Endothelial cell of umbilical vein (primary cell): ENCODE data around the gene KITLG. TPM values are rescaled to one million over a fixed set of nuclear protein-coding genes. Genes with fewer than 3 reads are reported as not detected.

Experiments
- BruUV-seq: library from RNA; stranded (reverse); fragments of 400-500 nt; replicated peaks from 2 replicates; lab custom pipeline; 2021; lab: Mats Ljungman, UMichigan
- CTCF ChIA-PET: fragments of 300-600, 350-600 bp; sonication (Branson Sonifier 250); formaldehyde crosslinking; loops from one replicate; lab custom pipeline; 2021; ENCODE audit warnings: antibody characterized with exemption, inconsistent platforms; lab: Charles Lee
- POLR2A ChIA-PET: fragments of 300-600, 350-600 bp; sonication (Branson Sonifier 250); formaldehyde crosslinking; loops from one replicate; lab custom pipeline; 2021; ENCODE audit warnings: antibody characterized with exemption, inconsistent platforms; lab: Charles Lee
- DNase-seq: peaks from one replicate; pipeline ENCODE4 v3.0.0-alpha.2; 2011; ENCODE audit warnings: low read depth, low spot score
- FAIRE-seq: peaks from 2 replicates; lab custom pipeline; 2011; peaks lifted over from hg19 to GRCh38; lab: Jason Lieb, UNC
- H2AFZ ChIP-seq: 2 replicates; pipeline ENCODE4 v1.6.0; 2012; ENCODE audit warnings: low read depth, low read length, control low read depth, inconsistent platforms
- H3K27ac ChIP-seq: 2 replicates; pipeline ENCODE4 v1.5.1; 2011; ENCODE audit warnings: low read depth, mild to moderate bottlenecking, control low read depth, low read length, moderate library complexity; ENCODE audit not compliant: insufficient read depth
- H3K27me3 ChIP-seq, 2 experiments: 2 replicates each; pipeline versions ENCODE4 v1.6.0 to v1.6.1; 2011; ENCODE audit warnings: low read length in 2 of 2, mixed read lengths in 1 of 2; ENCODE audit not compliant: control insufficient read depth in 2 of 2, insufficient read depth in 2 of 2
- H3K36me3 ChIP-seq, 2 experiments: 2 replicates in 1 of 2; 3 replicates in 1 of 2; pipeline ENCODE4 v1.5.1; 2011; ENCODE audit warnings: low read length in 2 of 2, mild to moderate bottlenecking in 1 of 2, moderate library complexity in 1 of 2; ENCODE audit not compliant: control insufficient read depth in 2 of 2, insufficient read depth in 2 of 2; ENCODE audit errors: extremely low read depth in 1 of 2
- H3K4me1 ChIP-seq: 3 replicates; pipeline ENCODE4 v1.5.1; 2011; ENCODE audit warnings: mild to moderate bottlenecking, low read length; ENCODE audit not compliant: control insufficient read depth, insufficient read depth; ENCODE audit errors: extremely low read depth
- H3K4me2 ChIP-seq: 2 replicates; pipeline ENCODE4 v1.6.1; 2011; ENCODE audit warnings: low read length, control low read depth, mixed read lengths; ENCODE audit not compliant: insufficient read depth
- H3K4me3 ChIP-seq, 3 experiments: fragments of 200-600 bp in 1 of 3; sonication (generic), shearing (Covaris generic) in 1 of 3; replicated peaks in 1 of 3; 2 replicates each; pipeline ENCODE4 v1.5.1; 2011 to 2016; ENCODE audit warnings: control low read depth in 3 of 3, low read length in 3 of 3, mild to moderate bottlenecking in 2 of 3, inconsistent platforms in 1 of 3, low read depth in 1 of 3, moderate library complexity in 1 of 3; ENCODE audit not compliant: insufficient read depth in 1 of 3
- H3K79me2 ChIP-seq: 2 replicates; pipeline ENCODE4 v1.6.0; 2012; ENCODE audit warnings: low read length, inconsistent platforms; ENCODE audit not compliant: control insufficient read depth, insufficient read depth
- H3K9ac ChIP-seq: replicated peaks from 2 replicates; pipeline ENCODE3; 2011; ENCODE audit warnings: low read length, control low read depth; ENCODE audit not compliant: insufficient read depth; ENCODE audit errors: extremely low read depth
- H3K9me1 ChIP-seq: replicated peaks from 3 replicates; pipeline ENCODE4 v1.6.0; 2011; ENCODE audit warnings: mild to moderate bottlenecking, low read length; ENCODE audit not compliant: control insufficient read depth, insufficient read depth; ENCODE audit errors: extremely low read depth
- H3K9me3 ChIP-seq: replicated peaks from 2 replicates; pipeline ENCODE4 v1.5.1; 2012; ENCODE audit warnings: low read length, inconsistent platforms; ENCODE audit not compliant: control insufficient read depth, insufficient read depth
- H4K20me1 ChIP-seq: replicated peaks from 2 replicates; pipeline ENCODE3; 2011; ENCODE audit warnings: mild to moderate bottlenecking, low read length; ENCODE audit not compliant: control insufficient read depth, insufficient read depth; ENCODE audit errors: extremely low read depth
- EZH2 ChIP-seq: IDR thresholded peaks from 2 replicates; pipeline ENCODE4 v1.6.1; 2012; ENCODE audit warnings: borderline replicate concordance, low read depth, mild to moderate bottlenecking, moderate library complexity, low read length, inconsistent platforms; ENCODE audit not compliant: severe bottlenecking
- FOS ChIP-seq: IDR thresholded peaks from 2 replicates; pipeline ENCODE4 v1.6.1; 2011; ENCODE audit warnings: mild to moderate bottlenecking, low read length, moderate library complexity, borderline replicate concordance; ENCODE audit not compliant: insufficient read depth
- GATA2 ChIP-seq: IDR thresholded peaks from 2 replicates; pipeline ENCODE4 v1.7.0; 2011; ENCODE audit warnings: low read depth, mild to moderate bottlenecking, moderate library complexity, mixed read lengths, low read length; ENCODE audit not compliant: insufficient read length, insufficient read depth
- JUN ChIP-seq: IDR thresholded peaks from 2 replicates; pipeline ENCODE4 v1.6.1; 2011; ENCODE audit warnings: borderline replicate concordance, low read depth; ENCODE audit not compliant: insufficient read length, insufficient read depth
- MYC ChIP-seq: IDR thresholded peaks from one replicate; pipeline ENCODE4 v1.6.1; 2011; ENCODE audit warnings: mild to moderate bottlenecking, low read depth, low read length
- POLR2A ChIP-seq: IDR thresholded peaks from 2 replicates; pipeline ENCODE4 v1.6.1; 2012; ENCODE audit warnings: low read depth, mild to moderate bottlenecking, control low read depth, low read length
- POLR2AphosphoS5 ChIP-seq: IDR thresholded peaks from 2 replicates; pipeline ENCODE4 v1.6.1; 2012; ENCODE audit warnings: low read depth, mild to moderate bottlenecking, control low read depth, low read length, moderate library complexity; ENCODE audit not compliant: insufficient read depth
- dilution Hi-C: fragments of 300-500 bp; cut with MboI; formaldehyde crosslinking; loops from one replicate; pipeline ENCODE4 v1.15.0; 2019; ENCODE audit warnings: low sequenced_read_pairs; ENCODE audit not compliant: extremely low pct_ligation_motif_present
- intact Hi-C: fragments of 100-400 bp; cut with micrococcal nuclease; formaldehyde crosslinking; loops from one replicate; pipeline ENCODE4 v1.10.0; 2022
- polyA plus RNA-seq, 4 experiments: library from polyadenylated mRNA; depleted of rRNA in 3 of 4; stranded (reverse) in 3 of 4; unstranded in 1 of 4; fragments of >200 nt; gene quantifications; 2 replicates each; pipeline versions ENCODE4 v1.2.1 to v1.2.3, GENCODE V29; 2011 to 2012; ENCODE audit warnings: missing spikeins in 1 of 4
- total RNA-seq: library from RNA; stranded (reverse); gene quantifications from 2 replicates; pipeline ENCODE4 v1.2.3, GENCODE V29; 2021
- TF ChIP-seq, protein P1 (sequence below): IDR thresholded peaks from 2 replicates; pipeline ENCODE4 v1.6.1; 2011; ENCODE audit not compliant: insufficient read depth, insufficient read length
- TF ChIP-seq, protein P2 (sequence below), 2 donors: IDR thresholded peaks; 1 replicate in 1 of 2; 2 replicates in 1 of 2; pipeline ENCODE4 v1.5.1; 2011; ENCODE audit warnings: low read length in 2 of 2, mild to moderate bottlenecking in 2 of 2, moderate library complexity in 2 of 2, control low read depth in 1 of 2, inconsistent platforms in 1 of 2, low read depth in 1 of 2; ENCODE audit not compliant: insufficient read depth in 1 of 2; ENCODE audit errors: extremely low read depth in 1 of 2

KITLG gene
- total and polyA plus RNA-seq, 2 donors (not counting 3 experiments of a cell fraction or from before 2014, with no cell fraction given) = 3.8 to 32.5 TPM

DNA sequence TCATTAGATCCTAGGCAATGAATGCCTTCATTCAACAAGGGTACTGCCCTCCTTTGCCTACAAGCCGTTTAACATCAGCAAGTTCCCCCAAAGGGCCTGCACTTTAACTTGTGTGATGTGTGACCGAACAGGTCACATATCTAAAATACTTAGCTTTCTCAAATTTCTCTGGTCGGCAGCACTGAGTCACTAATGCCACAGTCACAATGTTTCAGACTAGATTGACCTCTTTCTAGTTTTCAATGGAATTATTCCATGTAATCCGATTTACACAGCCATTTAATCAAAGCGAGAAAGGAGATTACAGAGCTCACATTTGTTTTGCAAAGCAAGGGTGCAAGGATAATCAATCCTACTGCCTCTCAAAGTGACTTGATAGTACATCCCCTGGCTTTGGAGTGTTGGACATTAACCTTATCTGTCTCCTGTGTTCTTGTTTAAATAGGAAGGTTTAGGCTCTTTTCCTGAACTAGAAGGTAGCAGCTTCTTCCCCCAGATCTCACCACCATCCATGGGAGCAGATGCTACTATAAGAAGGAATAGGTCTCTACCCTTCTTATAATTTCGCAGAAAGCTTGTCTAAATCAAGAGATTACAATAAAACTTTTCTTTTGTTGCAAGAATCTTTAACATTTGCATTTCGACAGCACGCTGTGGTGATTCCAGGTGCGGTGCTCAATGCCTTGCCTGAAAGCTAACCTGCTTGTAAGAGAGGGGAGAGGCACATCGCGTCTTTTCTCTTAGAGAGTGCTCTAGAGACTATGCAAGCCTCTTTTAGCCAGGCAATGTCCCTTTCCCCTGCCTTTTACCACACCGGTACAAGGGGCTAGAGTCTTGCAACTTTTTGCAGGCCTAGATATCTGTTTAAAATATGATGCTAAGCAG, 1.8 kb downstream of the KITLG start:
- peak overlapping the region; percentile 98 for H2AFZ ChIP-seq
- no TSS peak for BruUV-seq

More for the DNA sequence above, 1.8 kb downstream of the KITLG start:
- Histone ChIP-seq H3K9me1 (no peaks in the 10 kb centered on the region), H3K79me2 (peaks cover 17% of the 10 kb centered on the region), H3K27me3 (no peaks in the 10 kb centered on the region), H3K27ac (peak overlapping the region; percentile 3), H3K4me3 (peak overlapping the region in 2 of 3 experiments; percentile 62 to 69), H4K20me1 (no peaks in the 10 kb centered on the region), H3K36me3 (no peaks in the 10 kb centered on the region), H3K9ac (peak overlapping the region; percentile 52), H3K4me2 (peak overlapping the region; percentile 91), H3K4me1 (peaks cover 17% of the 10 kb centered on the region), H3K9me3 (no peaks in the 10 kb centered on the region)
- ChIA-PET CTCF (interaction anchor here (1.0 to 5.7 kb wide), 11 partner anchors 10 to 424 kb away, joined by 3 to 55 read pairs (median 6); no protein-coding TSS in a partner anchor), POLR2A (no interaction called here)
- intact Hi-C loops (loop anchor here (1.0 to 10.0 kb wide), 5 partner anchors 60 to 946 kb away; partner anchors contain the start of genes CEP290, GALNT4, POC1B and TMTC3), dilution Hi-C loops (no loop called here)
- peak; percentile 49 for DNase-seq
- no peak for FAIRE-seq
- TF ChIP-seq GATA2 (no peak), JUN (no peak), MYC (no peak), POLR2A (no peak), FOS (no peak), EZH2 (no peak), POLR2AphosphoS5 (no peak)
- TF ChIP-seq, protein P1, sequence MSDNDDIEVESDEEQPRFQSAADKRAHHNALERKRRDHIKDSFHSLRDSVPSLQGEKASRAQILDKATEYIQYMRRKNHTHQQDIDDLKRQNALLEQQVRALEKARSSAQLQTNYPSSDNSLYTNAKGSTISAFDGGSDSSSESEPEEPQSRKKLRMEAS = no peak
- TF ChIP-seq, protein P2, sequence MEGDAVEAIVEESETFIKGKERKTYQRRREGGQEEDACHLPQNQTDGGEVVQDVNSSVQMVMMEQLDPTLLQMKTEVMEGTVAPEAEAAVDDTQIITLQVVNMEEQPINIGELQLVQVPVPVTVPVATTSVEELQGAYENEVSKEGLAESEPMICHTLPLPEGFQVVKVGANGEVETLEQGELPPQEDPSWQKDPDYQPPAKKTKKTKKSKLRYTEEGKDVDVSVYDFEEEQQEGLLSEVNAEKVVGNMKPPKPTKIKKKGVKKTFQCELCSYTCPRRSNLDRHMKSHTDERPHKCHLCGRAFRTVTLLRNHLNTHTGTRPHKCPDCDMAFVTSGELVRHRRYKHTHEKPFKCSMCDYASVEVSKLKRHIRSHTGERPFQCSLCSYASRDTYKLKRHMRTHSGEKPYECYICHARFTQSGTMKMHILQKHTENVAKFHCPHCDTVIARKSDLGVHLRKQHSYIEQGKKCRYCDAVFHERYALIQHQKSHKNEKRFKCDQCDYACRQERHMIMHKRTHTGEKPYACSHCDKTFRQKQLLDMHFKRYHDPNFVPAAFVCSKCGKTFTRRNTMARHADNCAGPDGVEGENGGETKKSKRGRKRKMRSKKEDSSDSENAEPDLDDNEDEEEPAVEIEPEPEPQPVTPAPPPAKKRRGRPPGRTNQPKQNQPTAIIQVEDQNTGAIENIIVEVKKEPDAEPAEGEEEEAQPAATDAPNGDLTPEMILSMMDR (IDR thresholded peaks at IDR 0.05; ENCODE audit: extremely low read depth in 1 of 2, insufficient read depth in 1 of 2, low read depth in 1 of 2, low read length in 2 of 2) = no peak
